Measurements from ENCODE around the gene PLA2G4B. TPM values are rescaled to one million over a fixed set of nuclear protein-coding genes. Genes with fewer than 3 reads are reported as not detected.
A peak's percentile ranks its signal among the peaks of the same experiment; 100 is the strongest.

Gene PLA2G4B
- total RNA-seq, 1 donor from 2014 or later, result 17.7 TPM

GRCh38 chr15:41880156-41880877 lies 41.7 kb downstream of the PLA2G4B start:
- peaks cover 31% of the 10 kb centered on the region for H3K27me3 Mint-ChIP-seq
- H3K27ac Mint-ChIP-seq, result no peak overlapping the region

GRCh38 chr15:41881086-41881485 lies 42.4 kb downstream of the PLA2G4B start:
- Mint-ChIP-seq H3K9me3 (no peaks in the 10 kb centered on the region), H3K36me3 (no peaks in the 10 kb centered on the region), H3K27ac (no peak overlapping the region), H3K4me1 (ENCODE audit: unreplicated experiment) (peaks cover 9% of the 10 kb centered on the region), H3K4me3 (peak overlapping the region; percentile 57), H3K27me3 (peaks cover 31% of the 10 kb centered on the region)
- TF ChIP-seq, protein P1, sequence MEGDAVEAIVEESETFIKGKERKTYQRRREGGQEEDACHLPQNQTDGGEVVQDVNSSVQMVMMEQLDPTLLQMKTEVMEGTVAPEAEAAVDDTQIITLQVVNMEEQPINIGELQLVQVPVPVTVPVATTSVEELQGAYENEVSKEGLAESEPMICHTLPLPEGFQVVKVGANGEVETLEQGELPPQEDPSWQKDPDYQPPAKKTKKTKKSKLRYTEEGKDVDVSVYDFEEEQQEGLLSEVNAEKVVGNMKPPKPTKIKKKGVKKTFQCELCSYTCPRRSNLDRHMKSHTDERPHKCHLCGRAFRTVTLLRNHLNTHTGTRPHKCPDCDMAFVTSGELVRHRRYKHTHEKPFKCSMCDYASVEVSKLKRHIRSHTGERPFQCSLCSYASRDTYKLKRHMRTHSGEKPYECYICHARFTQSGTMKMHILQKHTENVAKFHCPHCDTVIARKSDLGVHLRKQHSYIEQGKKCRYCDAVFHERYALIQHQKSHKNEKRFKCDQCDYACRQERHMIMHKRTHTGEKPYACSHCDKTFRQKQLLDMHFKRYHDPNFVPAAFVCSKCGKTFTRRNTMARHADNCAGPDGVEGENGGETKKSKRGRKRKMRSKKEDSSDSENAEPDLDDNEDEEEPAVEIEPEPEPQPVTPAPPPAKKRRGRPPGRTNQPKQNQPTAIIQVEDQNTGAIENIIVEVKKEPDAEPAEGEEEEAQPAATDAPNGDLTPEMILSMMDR (conservative IDR thresholded peaks at IDR 0.05), result no peak
- no peak for DNase-seq (ENCODE audit: extremely low spot score, unreplicated experiment)

More at GRCh38 chr15:41880156-41880877, 41.7 kb downstream of the PLA2G4B start:
- no peaks in the 10 kb centered on the region for H3K36me3 Mint-ChIP-seq
- TF ChIP-seq, protein P1 (conservative IDR thresholded peaks at IDR 0.05), result no peak
- H3K4me3 Mint-ChIP-seq, result no peak overlapping the region
- H3K9me3 Mint-ChIP-seq, result no peaks in the 10 kb centered on the region
- H3K4me1 Mint-ChIP-seq (ENCODE audit: unreplicated experiment), result peaks cover 9% of the 10 kb centered on the region
- no peak for DNase-seq (ENCODE audit: extremely low spot score, unreplicated experiment)

- Mint-ChIP-seq H3K27ac (no peak overlapping the region), H3K9me3 (no peaks in the 10 kb centered on the region), H3K4me3 (peak overlapping the region; percentile 57), H3K27me3 (peaks cover 31% of the 10 kb centered on the region), H3K36me3 (no peaks in the 10 kb centered on the region), H3K4me1 (ENCODE audit: unreplicated experiment) (peaks cover 9% of the 10 kb centered on the region)
- TF ChIP-seq, protein P1 (conservative IDR thresholded peaks at IDR 0.05), result no peak
- no peak for DNase-seq (ENCODE audit: extremely low spot score, unreplicated experiment)
These were observed 42.9 kb downstream of the PLA2G4B start for GRCh38 chr15:41881550-41881919.

DNA sequence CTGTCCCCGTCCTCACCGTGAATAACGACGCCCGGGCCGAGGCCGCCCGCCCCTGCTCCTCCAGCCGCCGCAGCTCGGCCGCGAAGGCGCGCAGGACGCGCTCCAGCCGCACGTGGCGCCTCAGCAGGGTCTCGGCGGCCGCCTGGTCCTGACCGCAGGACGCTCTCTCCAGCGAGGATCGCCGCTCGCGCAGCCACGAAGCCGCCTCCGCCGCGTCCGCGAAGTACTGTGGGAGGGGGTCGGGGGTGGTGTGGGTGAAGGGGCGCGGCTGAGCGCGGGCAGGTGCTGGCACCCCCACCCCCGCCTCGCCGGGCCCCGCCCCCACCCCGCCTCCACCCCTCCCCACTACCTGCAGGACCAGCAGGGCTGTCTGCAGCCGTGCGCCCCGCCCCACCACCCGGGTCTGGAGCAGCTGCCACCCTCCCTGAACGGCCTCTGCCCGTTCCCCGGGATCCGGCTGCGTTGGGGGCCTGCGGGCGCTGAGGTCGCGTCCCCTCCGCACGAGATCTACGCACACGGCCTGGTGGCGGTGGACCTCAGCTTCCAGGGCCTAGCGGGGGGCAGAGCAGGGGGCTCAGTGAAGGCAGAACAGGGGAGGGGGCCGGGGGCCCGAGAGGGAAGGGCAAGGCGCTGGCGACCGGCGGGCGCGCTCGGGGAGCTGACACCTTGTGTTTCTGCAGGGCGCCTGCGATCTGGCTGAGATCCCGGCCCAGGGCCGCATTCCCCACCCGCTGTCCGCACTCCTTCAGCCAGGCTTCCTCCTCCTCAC lies 43.5 kb downstream of the PLA2G4B start:
- no peaks in the 10 kb centered on the region for H3K9me3 Mint-ChIP-seq
- peaks cover 31% of the 10 kb centered on the region for H3K27me3 Mint-ChIP-seq
- no peak for DNase-seq (ENCODE audit: extremely low spot score, unreplicated experiment)
- H3K36me3 Mint-ChIP-seq, result no peaks in the 10 kb centered on the region
- TF ChIP-seq, protein P1 (conservative IDR thresholded peaks at IDR 0.05), result no peak
- no peak overlapping the region for H3K27ac Mint-ChIP-seq
- peaks cover 9% of the 10 kb centered on the region for H3K4me1 Mint-ChIP-seq (ENCODE audit: unreplicated experiment)
- peak overlapping the region; percentile 49 for H3K4me3 Mint-ChIP-seq

- H3K27ac Mint-ChIP-seq, result no peak overlapping the region
- TF ChIP-seq, protein P1 (conservative IDR thresholded peaks at IDR 0.05), result no peak
- H3K27me3 Mint-ChIP-seq, result peaks cover 31% of the 10 kb centered on the region
- H3K9me3 Mint-ChIP-seq, result no peaks in the 10 kb centered on the region
- DNase-seq (ENCODE audit: extremely low spot score, unreplicated experiment), result no peak
- peaks cover 9% of the 10 kb centered on the region for H3K4me1 Mint-ChIP-seq (ENCODE audit: unreplicated experiment)
- H3K36me3 Mint-ChIP-seq, result no peaks in the 10 kb centered on the region
- no peak overlapping the region for H3K4me3 Mint-ChIP-seq
These were observed 44.2 kb downstream of the PLA2G4B start for GRCh38 chr15:41882689-41883483.
